ENCODE measurements around the gene HVCN1. TPM values are rescaled to one million over a fixed set of nuclear protein-coding genes. Genes with fewer than 3 reads are reported as not detected.

The HVCN1 gene
- total RNA-seq, 1 experiment from 2014 or later = 0.99 TPM

DNA sequence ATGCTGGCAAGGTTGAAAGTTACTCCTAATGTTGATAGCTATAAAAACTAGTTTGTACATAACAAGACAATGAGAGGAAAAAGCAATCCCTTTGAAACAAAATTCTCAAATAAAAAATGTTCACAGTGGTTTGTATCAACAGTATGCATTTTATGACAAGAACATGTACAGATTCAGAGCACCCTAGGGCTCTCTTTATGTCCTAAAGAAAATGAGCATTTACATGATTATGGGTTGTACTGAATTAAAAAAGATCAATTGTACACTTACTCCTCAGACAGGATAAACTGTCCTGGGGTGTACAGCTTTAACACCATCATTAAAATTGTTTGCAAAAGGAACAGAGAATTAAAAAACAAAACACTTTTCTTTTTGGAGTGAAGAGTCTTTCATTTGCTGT is 31.6 kb upstream of the HVCN1 start:
- TF ChIP-seq CTCF (IDR thresholded peaks at IDR 0.05; ENCODE audit: unreplicated experiment) = no peak
- BruUV-seq (replicated peaks) = no TSS peak
- no peak for DNase-seq
- CTCF ChIA-PET = no interaction called here
- Mint-ChIP-seq H3K9me3 (ENCODE audit: low read depth, unreplicated experiment) (no peaks in the 10 kb centered on the region), H3K27ac (ENCODE audit: unreplicated experiment) (no peak overlapping the region), H3K4me1 (ENCODE audit: low read depth, unreplicated experiment) (no peaks in the 10 kb centered on the region), H3K36me3 (ENCODE audit: insufficient read depth, unreplicated experiment) (peaks cover 58% of the 10 kb centered on the region), H3K27me3 (ENCODE audit: unreplicated experiment) (no peaks in the 10 kb centered on the region), H3K4me3 (ENCODE audit: low read depth, unreplicated experiment) (no peak overlapping the region)
- intact Hi-C loops (cut with micrococcal nuclease; ENCODE audit: unreplicated experiment) = no loop called here

GRCh38 chr12:110718222-110718908 is 29.4 kb upstream of the HVCN1 start:
- no peak for TF ChIP-seq CTCF (IDR thresholded peaks at IDR 0.05; ENCODE audit: unreplicated experiment)
- no peak for DNase-seq
- CTCF ChIA-PET = no interaction called here
- peak overlapping the region; percentile 3 for H3K27ac Mint-ChIP-seq (ENCODE audit: unreplicated experiment)
- no peaks in the 10 kb centered on the region for H3K4me1 Mint-ChIP-seq (ENCODE audit: low read depth, unreplicated experiment)
- no TSS peak for BruUV-seq (replicated peaks)
- H3K27me3 Mint-ChIP-seq (ENCODE audit: unreplicated experiment) = no peaks in the 10 kb centered on the region
- peaks cover 47% of the 10 kb centered on the region for H3K36me3 Mint-ChIP-seq (ENCODE audit: insufficient read depth, unreplicated experiment)
- H3K4me3 Mint-ChIP-seq (ENCODE audit: low read depth, unreplicated experiment) = no peak overlapping the region
- intact Hi-C loops (cut with micrococcal nuclease; ENCODE audit: unreplicated experiment) = no loop called here
- H3K9me3 Mint-ChIP-seq (ENCODE audit: low read depth, unreplicated experiment) = no peaks in the 10 kb centered on the region

DNA sequence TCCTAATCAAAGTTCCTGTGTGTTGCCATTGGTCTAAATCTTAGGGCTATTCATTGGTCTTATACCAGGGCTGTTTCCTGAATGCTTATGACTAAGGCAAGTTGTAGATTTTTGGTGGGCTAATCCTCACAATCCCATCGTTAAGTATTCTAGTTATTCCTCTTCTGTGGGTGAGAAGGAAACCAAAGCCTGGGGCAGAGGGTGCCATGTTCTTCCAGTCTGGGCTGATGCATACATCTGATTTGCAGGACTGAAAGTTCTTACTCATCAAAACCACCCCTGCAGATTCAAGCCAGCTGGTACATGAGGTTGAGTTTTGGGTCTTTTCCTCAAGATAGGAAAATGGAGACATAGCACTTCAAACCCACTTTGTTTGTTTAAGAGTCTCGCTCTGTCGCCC is 28.1 kb upstream of the HVCN1 start:
- intact Hi-C loops (cut with micrococcal nuclease; ENCODE audit: unreplicated experiment) = no loop called here
- Mint-ChIP-seq H3K27ac (ENCODE audit: unreplicated experiment) (no peak overlapping the region), H3K9me3 (ENCODE audit: low read depth, unreplicated experiment) (no peaks in the 10 kb centered on the region), H3K36me3 (ENCODE audit: insufficient read depth, unreplicated experiment) (peaks cover 43% of the 10 kb centered on the region), H3K4me3 (ENCODE audit: low read depth, unreplicated experiment) (no peak overlapping the region), H3K27me3 (ENCODE audit: unreplicated experiment) (no peaks in the 10 kb centered on the region), H3K4me1 (ENCODE audit: low read depth, unreplicated experiment) (no peaks in the 10 kb centered on the region)
- no peak for DNase-seq
- TF ChIP-seq CTCF (IDR thresholded peaks at IDR 0.05; ENCODE audit: unreplicated experiment) = no peak
- BruUV-seq (replicated peaks) = no TSS peak
- CTCF ChIA-PET = interaction anchor here (0.6 kb wide), 1 partner anchor 826 kb away, joined by 3 read pairs; no protein-coding TSS in a partner anchor

DNA sequence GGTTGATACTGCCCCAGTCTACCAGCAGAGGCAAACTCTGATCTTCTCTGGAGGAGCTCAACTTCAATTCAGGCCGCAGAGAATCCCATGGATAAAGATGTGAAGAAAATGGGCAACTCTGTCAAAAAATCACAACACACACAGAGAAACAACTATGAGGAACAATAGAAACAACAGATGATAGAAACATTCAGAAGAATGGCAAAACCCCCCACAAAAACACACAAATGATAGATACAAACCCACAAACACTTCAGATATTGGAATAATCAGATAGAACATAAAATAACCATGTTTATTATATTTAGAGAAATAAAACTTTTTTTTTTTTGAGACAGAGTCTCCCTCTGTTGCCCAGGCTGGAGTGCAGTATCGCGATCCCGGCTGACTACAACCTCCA is 20.0 kb upstream of the HVCN1 start:
- peaks cover 14% of the 10 kb centered on the region for H3K36me3 Mint-ChIP-seq (ENCODE audit: insufficient read depth, unreplicated experiment)

More for the DNA sequence above, 20.0 kb upstream of the HVCN1 start:
- Mint-ChIP-seq H3K9me3 (ENCODE audit: low read depth, unreplicated experiment) (no peaks in the 10 kb centered on the region), H3K4me1 (ENCODE audit: low read depth, unreplicated experiment) (peaks cover 8% of the 10 kb centered on the region), H3K27me3 (ENCODE audit: unreplicated experiment) (no peaks in the 10 kb centered on the region), H3K4me3 (ENCODE audit: low read depth, unreplicated experiment) (no peak overlapping the region), H3K27ac (ENCODE audit: unreplicated experiment) (no peak overlapping the region)
- CTCF ChIA-PET = interaction anchor here (0.6 to 1.4 kb wide), 2 partner anchors 24 to 781 kb away, joined by 5 to 6 read pairs; no protein-coding TSS in a partner anchor
- TF ChIP-seq CTCF (IDR thresholded peaks at IDR 0.05; ENCODE audit: unreplicated experiment) = no peak
- intact Hi-C loops (cut with micrococcal nuclease; ENCODE audit: unreplicated experiment) = no loop called here
- no TSS peak for BruUV-seq (replicated peaks)
- DNase-seq = no peak

Data from Calu3 (cell line).